Eye (tissue), 1 donor: Measurements from ENCODE around the gene DENND6B.

ENCODE experiments used
- DNase-seq: peaks from one replicate; pipeline ENCODE4 v3.0.0-alpha.2; 2015

The DENND6B gene

GRCh38 chr22:50267591-50268390, 59.0 kb downstream of the DENND6B start:
- peak; percentile 82 for DNase-seq

- DNase-seq, result no peak
These were observed 59.8 kb downstream of the DENND6B start for GRCh38 chr22:50266994-50267393.

GRCh38 chr22:50264946-50265669, 61.7 kb downstream of the DENND6B start:
- DNase-seq, result no peak

GRCh38 chr22:50264104-50264745, 62.6 kb downstream of the DENND6B start:
- DNase-seq, result no peak

GRCh38 chr22:50262973-50263617, 63.7 kb downstream of the DENND6B start:
- DNase-seq, result no peak

- no peak for DNase-seq
These were observed 64.3 kb downstream of the DENND6B start for GRCh38 chr22:50262460-50262911.

- DNase-seq, result peak; percentile 57
These were observed 65.0 kb downstream of the DENND6B start, which contains the start of gene MAPK12 for GRCh38 chr22:50261615-50262459. TSS of gene MAPK12 (minus strand) at chr22:50261683. CDS start at chr22:50261509, 174 bp downstream.

GRCh38 chr22:50260801-50261614, 65.8 kb downstream of the DENND6B start:
- peak; percentile 72 for DNase-seq

- no peak for DNase-seq
These were observed 66.4 kb downstream of the DENND6B start for GRCh38 chr22:50260434-50260800.

- no peak for DNase-seq
These were observed 67.5 kb downstream of the DENND6B start for GRCh38 chr22:50259302-50259701.
